ENCODE results near the gene NUAK1.
"Not testable (repeated sequence)": the region's sequence is repeated elsewhere in the genome, so short reads cannot be mapped to it uniquely, and the experiment has no call there.

Gene NUAK1

DNA sequence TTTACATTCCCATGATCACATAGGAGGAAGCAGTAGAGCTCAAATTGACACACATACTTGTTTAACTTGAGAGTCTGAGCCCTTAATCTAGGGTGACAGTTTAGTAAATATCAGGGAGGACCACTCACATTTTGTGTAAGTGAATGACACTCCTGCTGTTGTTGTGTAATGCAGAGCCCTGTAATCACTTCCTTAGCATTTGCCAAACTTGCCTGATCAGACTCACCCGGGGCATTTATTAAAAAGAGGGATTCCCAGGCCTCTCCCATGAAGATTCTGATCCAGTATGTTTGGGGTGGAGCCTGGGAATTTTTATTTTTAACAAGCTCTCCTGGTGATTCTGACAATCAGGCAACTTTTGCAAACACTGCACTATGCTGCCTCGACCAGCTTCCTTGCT lies 119.6 kb downstream of the NUAK1 start:
- TF ChIP-seq, protein P1, sequence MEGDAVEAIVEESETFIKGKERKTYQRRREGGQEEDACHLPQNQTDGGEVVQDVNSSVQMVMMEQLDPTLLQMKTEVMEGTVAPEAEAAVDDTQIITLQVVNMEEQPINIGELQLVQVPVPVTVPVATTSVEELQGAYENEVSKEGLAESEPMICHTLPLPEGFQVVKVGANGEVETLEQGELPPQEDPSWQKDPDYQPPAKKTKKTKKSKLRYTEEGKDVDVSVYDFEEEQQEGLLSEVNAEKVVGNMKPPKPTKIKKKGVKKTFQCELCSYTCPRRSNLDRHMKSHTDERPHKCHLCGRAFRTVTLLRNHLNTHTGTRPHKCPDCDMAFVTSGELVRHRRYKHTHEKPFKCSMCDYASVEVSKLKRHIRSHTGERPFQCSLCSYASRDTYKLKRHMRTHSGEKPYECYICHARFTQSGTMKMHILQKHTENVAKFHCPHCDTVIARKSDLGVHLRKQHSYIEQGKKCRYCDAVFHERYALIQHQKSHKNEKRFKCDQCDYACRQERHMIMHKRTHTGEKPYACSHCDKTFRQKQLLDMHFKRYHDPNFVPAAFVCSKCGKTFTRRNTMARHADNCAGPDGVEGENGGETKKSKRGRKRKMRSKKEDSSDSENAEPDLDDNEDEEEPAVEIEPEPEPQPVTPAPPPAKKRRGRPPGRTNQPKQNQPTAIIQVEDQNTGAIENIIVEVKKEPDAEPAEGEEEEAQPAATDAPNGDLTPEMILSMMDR (IDR thresholded peaks at IDR 0.05; ENCODE audit: borderline replicate concordance, insufficient read depth, low read depth, low read length), result no peak
- H3K4me3 ChIP-seq (ENCODE audit: low read depth, low read length), result no peak overlapping the region

DNA sequence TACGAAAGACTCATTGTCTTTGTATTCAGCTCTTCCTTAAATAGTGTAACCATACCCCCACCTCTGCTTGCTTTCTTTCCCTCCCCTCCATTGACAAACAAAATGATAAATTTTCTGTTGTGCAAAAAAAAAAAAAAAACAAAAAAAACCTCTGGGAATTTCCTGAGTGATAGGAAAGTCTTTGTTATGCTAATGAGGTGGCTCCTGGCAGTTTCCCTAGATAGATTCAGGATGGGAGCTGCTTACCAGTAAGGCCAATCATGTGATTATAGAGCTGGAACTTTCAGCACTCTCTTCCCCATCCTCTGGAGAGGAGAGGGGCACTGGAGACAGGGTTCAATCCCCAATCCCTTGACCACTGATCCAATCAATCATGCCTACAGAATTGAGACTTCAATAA lies 120.5 kb downstream of the NUAK1 start:
- TF ChIP-seq, protein P1 (IDR thresholded peaks at IDR 0.05; ENCODE audit: borderline replicate concordance, insufficient read depth, low read depth, low read length), result no peak
- H3K4me3 ChIP-seq (ENCODE audit: low read depth, low read length), result no peak overlapping the region

DNA sequence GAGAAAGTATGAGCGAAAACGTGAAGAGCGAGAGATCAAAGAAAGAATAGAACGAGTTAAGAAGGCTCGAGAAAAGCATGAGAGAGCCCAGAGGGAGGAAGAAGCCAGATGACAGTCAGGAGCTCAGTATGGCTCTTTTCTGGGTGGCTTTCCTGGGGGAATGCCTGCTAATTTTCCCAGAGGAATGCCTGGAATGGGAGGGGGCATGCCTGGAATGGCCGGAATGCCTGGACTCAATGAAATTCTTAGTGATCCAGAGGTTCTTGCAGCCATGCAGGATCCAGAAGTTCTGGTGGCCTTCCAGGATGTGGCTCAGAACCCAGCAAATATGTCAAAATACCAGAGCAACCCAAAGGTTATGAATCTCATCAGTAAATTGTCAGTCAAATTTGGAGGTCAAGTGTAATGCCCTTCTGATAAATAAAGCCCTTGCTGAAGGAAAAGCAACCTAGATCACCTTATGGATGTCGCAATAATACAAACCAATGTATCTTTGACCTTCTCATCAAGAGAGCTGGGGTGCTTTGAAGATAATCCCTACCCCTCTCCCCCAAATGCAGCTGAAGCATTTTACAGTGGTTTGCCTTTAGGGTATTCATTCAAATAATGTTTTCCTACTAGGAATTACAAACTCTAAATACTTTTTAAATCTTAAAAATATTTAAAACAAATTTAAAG lies 122.0 kb downstream of the NUAK1 start:
- not testable (repeated sequence) for H3K4me3 ChIP-seq (ENCODE audit: low read depth, low read length)

DNA sequence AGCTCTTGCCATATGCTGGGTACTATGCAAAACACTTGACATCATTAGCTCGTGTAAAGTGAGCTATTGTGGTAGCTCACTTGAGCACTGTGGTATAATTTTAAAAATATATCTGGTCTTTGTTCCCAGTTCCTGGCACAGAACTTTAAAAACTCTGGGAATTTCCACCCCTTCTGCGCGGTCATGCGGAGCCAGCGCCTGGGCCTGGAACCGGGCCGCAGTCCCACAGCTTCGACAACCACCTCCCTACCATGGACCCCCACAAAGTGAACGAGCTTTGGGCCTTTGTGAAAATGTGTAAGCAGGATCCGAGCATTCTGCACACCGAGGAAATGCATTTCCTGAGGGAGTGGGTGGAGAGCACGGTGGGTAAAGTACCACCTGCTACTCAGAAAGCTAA lies 123.1 kb downstream of the NUAK1 start:
- H3K4me3 ChIP-seq (ENCODE audit: low read depth, low read length), result no peak overlapping the region
- TF ChIP-seq, protein P1 (IDR thresholded peaks at IDR 0.05; ENCODE audit: borderline replicate concordance, insufficient read depth, low read depth, low read length), result no peak

DNA sequence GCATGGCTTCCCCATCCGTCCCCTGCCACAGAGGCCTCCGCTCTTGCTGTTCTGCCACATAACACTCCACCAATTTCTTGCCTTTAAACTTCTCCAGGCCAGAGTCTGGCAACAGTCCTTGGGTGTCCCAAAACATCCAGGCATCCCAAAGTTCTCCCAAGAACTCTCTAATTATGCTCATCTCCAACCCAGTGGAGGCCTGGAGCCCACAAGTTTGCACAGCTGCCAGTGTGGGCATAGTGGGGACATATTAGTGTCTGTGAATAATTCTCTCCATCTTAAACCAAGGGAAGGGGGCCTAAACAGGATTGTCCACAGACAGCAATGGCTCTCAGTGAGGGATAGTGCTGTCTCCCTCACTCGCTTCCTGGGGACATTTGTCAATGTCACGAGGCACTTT lies 124.8 kb downstream of the NUAK1 start:
- TF ChIP-seq, protein P1 (IDR thresholded peaks at IDR 0.05; ENCODE audit: borderline replicate concordance, insufficient read depth, low read depth, low read length), result no peak
- H3K4me3 ChIP-seq (ENCODE audit: low read depth, low read length), result no peak overlapping the region
